PFSK-1 (cell line): Measurements from ENCODE around the gene CEP192.

Source experiments
- POLR2AphosphoS5 ChIP-seq: IDR thresholded peaks from 2 replicates; pipeline ENCODE4 v1.6.1; 2012; ENCODE audit warnings: low read depth, mild to moderate bottlenecking, control low read depth, low read length, moderate library complexity
- SIN3A ChIP-seq: IDR thresholded peaks from 2 replicates; pipeline ENCODE4 v1.6.1; 2012; ENCODE audit warnings: mild to moderate bottlenecking, low read length, moderate library complexity, borderline replicate concordance; ENCODE audit not compliant: insufficient read depth
- TAF1 ChIP-seq: IDR thresholded peaks from 2 replicates; pipeline ENCODE4 v1.6.1; 2012; ENCODE audit warnings: low read length, control low read depth, borderline replicate concordance; ENCODE audit not compliant: insufficient read depth
- TF ChIP-seq, protein P1 (sequence below), 2 experiments: IDR thresholded peaks; 2 replicates each; pipeline versions ENCODE4 v1.6.1 to v1.8.0; 2011 to 2012; ENCODE audit warnings: low read depth in 2 of 2, low read length in 2 of 2, control low read depth in 1 of 2, inconsistent platforms in 1 of 2, mild to moderate bottlenecking in 1 of 2, moderate library complexity in 1 of 2; ENCODE audit not compliant: insufficient read depth in 1 of 2

DNA sequence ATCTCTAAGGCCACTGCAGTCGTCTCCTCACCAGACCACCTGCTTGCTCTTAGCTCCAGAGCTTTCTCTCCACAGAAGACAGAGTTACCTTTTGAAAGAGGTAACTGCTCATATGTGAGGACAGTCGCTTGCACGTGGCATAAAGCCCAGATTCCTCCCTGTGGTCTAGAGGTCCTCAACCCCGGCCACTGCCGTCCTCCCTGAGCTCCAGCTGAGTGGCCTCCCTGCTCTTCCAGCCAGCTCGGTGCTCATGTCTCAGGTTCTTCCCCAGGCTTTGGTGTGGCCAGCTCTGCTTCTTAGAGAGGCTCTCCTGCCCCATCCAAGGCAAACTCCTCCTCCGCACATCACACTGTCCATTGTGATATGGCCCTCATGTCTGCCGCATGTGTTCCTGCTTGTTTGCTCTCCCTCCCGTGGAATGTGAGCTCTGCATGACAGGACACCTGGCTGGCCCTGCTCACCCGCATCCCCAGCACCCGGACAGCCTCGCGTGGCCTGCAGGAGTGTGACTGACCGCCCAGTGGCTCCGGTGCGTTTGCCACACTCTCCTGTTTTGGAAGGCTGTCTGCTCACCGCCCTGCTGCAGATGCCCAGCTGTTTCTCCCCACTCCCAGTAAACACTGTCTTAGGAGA lies 135.9 kb downstream of the CEP192 start:
- TF ChIP-seq POLR2AphosphoS5 (no peak), SIN3A (no peak), TAF1 (no peak)
- TF ChIP-seq, protein P1, sequence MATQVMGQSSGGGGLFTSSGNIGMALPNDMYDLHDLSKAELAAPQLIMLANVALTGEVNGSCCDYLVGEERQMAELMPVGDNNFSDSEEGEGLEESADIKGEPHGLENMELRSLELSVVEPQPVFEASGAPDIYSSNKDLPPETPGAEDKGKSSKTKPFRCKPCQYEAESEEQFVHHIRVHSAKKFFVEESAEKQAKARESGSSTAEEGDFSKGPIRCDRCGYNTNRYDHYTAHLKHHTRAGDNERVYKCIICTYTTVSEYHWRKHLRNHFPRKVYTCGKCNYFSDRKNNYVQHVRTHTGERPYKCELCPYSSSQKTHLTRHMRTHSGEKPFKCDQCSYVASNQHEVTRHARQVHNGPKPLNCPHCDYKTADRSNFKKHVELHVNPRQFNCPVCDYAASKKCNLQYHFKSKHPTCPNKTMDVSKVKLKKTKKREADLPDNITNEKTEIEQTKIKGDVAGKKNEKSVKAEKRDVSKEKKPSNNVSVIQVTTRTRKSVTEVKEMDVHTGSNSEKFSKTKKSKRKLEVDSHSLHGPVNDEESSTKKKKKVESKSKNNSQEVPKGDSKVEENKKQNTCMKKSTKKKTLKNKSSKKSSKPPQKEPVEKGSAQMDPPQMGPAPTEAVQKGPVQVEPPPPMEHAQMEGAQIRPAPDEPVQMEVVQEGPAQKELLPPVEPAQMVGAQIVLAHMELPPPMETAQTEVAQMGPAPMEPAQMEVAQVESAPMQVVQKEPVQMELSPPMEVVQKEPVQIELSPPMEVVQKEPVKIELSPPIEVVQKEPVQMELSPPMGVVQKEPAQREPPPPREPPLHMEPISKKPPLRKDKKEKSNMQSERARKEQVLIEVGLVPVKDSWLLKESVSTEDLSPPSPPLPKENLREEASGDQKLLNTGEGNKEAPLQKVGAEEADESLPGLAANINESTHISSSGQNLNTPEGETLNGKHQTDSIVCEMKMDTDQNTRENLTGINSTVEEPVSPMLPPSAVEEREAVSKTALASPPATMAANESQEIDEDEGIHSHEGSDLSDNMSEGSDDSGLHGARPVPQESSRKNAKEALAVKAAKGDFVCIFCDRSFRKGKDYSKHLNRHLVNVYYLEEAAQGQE (IDR thresholded peaks at IDR 0.05; ENCODE audit: insufficient read depth in 1 of 2, low read depth in 2 of 2, low read length in 2 of 2), result no peak
